GM19240 (cell line): ENCODE data around the gene LDB2.

Experiments
- DNase-seq: peaks from one replicate; pipeline ENCODE4 v3.0.0; 2011; ENCODE audit warnings: low spot score; ENCODE audit not compliant: insufficient read length

The LDB2 gene

DNA sequence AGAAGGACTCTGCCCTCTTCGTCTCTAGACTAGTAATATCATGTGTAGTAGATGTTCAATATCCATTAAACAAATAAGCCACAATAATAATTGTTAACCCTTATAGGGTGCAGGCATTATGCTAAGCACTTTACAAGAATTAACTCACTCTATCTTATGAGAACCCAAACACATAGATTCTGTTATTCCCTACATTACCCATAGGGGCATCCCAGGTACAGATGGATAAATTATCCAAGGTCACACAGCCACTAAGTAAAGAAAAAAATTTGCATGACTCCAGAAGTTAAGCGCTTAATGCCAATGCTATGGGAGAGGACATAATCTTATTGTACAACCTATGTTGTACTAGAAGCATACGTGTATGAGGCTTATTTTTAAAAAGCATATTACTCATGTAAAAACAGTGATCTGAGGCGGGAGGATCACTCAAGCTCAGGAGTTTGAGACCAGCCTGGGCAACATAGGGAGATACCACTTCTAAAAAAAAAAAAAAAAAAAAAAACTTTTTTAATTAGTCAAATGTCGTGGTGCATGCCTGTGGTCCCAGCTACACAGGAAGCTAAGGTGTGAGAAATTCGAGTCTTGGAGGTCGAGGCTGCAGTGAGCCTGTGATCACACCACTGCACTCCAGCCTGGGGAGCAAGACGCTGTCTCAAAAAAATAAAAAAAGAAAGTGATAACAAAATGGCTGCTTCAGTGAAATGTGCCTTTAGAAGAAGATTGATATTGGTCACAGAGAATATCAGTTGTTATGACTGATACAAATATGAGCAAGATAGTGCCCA, 13.6 kb downstream of the LDB2 start:
- DNase-seq = no peak

- DNase-seq = no peak
Measured at GRCh38 chr4:16883806-16884205, 14.6 kb downstream of the LDB2 start.

- no peak for DNase-seq
Measured at GRCh38 chr4:16881151-16881884, 17.1 kb downstream of the LDB2 start.

DNA sequence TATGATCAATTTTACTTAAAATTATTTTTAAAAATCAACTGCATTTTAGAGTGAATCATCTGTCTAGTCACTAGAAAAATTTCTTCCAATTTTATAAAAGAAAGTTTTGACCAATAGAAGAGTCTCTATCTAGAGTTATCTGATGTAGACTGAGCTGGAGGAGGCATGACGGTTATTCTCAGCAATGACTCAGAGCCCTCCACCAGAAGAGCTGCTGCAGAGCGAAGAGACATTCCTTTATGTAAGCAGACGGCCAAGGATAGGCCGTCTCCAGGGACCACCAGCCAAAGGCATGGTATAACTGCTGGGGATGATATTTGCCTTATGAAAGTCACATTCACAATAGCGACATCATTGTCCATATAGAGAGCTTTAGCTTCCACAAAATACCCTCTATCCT, 23.0 kb downstream of the LDB2 start:
- no peak for DNase-seq

DNA sequence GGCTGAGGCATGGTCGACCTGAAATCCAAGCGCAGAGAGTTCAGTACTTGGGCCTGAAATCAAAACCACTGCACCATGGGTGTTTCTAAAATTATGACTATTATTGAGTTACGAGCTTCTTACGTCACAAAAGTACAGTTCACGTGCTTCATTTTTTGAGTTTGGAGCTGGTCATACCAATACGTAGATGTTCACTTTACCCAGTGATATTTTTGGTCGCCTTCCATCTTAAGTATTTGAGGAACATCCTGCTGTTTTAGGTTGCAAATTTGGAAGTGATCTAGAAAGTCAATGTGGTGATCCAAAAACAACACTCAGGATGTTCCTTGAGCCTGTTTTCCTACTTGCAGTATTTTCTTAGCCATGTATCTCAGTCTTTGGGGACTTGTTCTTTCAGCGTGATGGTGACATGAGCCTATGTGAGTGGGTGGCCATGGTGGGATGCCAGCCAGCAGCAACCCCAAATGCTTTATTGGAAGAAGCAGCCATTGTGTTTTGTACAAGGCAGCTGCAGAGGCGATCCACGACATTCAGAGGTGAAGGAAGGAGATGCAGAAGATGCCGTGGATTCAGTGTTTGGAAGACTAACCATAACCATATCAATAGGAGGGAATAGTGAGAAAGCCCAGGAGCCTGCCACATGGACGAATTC, 28.7 kb downstream of the LDB2 start:
- no peak for DNase-seq

DNA sequence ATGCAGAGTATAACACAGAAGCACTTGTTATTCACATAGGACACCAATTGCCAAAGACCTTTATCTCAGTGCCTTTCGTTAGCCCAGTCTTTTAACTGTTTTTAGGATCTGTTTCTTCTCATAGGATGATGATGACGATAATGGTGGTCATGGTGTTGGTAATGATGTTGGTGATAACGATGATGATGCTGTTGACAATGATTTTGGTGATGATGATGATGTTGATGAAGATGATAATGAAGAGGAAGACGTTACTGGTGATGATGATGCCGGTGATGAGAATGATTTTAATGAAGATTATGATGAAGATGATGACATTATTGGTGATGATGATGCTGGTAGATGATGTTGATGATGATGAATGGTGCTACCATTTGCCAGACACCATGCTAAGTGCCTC, 29.8 kb downstream of the LDB2 start:
- DNase-seq = no peak

DNA sequence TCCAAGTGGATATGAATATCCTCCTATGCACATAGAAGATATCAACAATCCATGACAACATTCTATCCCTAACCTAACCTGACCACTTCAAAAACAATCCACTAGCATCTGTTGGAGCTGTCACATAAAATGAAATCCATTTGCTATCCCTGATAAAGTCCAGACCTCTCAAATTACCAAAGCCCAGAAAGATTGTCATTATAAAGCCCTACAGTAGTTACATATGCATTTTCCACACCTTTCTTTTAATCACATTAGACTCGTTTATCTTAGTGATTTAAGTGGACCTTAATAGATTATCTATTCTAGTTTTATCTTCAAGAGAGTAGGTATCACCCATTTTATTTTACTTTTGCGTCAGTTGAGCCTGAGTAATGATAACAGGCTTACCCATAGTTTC, 30.6 kb downstream of the LDB2 start:
- no peak for DNase-seq

DNA sequence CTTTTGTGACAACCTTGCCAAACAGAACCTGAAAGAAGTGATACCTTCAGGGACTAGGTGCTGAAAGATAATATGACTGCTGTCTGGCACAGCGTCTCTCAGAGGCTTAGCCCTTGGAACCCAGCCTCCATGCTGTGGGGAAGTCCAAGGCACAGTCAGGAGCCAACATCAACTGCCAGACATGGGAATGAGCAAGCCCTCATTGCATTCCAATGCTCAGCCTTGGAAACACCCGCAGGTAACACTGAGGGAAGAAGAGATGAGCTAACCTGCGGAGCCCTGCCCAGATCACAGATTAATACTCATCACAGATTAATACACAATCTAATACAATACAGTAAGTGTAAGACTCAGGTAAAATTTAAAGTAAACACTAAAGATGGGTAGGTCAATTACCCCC, 31.5 kb downstream of the LDB2 start:
- no peak for DNase-seq

- DNase-seq = no peak
Measured at GRCh38 chr4:16865897-16866283, 32.6 kb downstream of the LDB2 start.

GRCh38 chr4:16865209-16865896, 33.1 kb downstream of the LDB2 start:
- no peak for DNase-seq

GRCh38 chr4:16864199-16864598, 34.2 kb downstream of the LDB2 start:
- no peak for DNase-seq

DNA sequence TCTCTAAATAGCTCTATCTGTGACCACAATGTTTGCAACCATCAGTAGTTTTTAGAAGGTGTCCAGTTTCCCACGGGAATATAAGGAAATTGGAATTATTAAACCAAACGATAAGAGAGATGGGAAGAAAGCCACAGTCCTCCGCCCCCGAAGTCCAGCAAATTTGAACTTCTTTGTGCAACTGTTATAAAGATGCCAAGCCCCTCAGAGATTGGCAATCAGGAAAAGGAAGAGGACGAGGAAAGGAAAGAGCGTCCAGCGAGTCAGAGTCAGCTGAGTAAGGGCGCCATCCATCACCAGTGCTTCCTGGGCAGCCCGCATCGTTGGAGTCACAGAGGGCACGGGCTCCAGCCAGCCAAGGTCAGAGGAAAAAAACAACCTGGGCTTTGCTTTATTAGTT, 35.7 kb downstream of the LDB2 start:
- DNase-seq = no peak

DNA sequence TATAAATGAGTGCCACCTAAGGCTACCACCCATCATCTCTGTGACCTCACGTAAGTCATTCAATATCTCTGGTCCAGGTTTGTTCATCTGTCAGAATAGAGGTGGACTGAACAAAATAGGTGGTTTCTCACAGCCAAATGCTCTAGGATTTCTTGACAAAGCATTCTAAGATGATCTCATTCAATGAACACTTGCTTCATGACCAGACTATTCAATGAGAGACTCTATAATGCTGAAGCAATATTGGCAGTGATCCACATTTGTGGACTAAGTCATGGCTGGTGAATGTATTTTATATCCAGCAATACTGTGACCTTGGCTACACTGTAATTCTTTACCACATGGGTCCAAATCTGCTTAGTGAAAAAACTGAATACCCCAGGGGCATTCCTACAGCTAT, 37.9 kb downstream of the LDB2 start:
- no peak for DNase-seq

- no peak for DNase-seq
Measured at GRCh38 chr4:16859031-16859430, 39.4 kb downstream of the LDB2 start.

DNA sequence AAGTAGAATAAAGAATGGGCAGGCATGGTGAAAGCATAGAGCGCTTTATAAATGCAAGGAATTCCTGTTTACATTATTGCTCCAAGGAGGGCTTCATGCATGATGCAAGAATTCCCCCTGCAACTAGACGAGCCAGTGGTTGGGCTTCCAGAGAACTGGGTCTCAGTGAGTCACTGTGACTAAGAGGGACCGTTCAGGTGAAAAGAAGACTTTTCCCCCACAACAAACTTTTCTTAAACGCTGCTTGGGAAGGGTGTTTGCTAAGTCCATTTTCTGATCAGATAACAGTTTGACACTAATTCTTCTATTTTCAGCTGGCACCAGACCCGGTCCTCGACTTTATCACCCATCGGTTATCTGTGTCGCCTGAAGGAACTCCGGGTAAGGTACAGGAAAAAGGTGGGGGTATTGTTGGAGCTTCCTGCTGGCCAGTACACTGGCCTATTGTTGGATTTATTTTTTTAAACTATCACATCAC, 40.1 kb downstream of the LDB2 start:
- no peak for DNase-seq

DNA sequence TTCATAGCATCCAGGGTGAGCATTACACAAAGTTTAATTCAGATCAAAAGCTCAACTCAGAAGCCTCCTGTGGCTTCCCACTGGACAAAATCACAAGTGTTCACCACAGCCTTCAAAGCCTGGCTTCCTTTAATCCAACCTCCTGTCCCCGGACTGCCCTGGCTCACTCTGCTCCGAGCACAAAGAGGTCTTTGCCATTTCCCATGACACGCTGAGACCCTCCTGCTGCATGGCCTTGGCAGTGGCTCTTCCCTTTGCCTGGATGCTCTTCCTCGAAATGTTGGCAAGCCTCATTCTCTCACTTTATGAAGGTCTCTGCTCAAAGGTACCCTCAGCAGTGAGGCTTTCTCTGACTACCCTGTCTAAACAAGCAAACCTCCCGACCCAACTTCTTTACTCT, 41.0 kb downstream of the LDB2 start:
- no peak for DNase-seq

- no peak for DNase-seq
Measured at GRCh38 chr4:16853640-16854039, 44.8 kb downstream of the LDB2 start.

- no peak for DNase-seq
Measured at GRCh38 chr4:16852644-16853043, 45.8 kb downstream of the LDB2 start.

DNA sequence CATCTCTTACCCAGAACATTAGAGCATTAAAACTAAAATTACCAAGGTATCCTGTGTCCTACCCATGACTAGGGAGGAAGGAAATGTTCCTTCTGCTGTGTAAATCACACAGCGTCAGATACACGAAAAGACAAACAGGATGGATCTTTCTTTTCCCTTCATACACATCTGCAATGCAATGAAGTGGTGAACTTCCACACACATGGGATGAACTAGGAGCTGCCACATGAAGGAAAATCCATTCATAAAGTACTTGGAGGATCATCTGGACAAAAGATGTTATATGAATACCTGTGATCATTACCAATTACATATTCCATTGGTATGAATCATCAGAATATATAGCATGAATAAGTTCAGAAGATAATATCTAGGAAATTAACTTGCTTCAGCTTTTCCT, 46.2 kb downstream of the LDB2 start:
- DNase-seq = no peak

- DNase-seq = no peak
Measured at GRCh38 chr4:16846540-16847117, 51.8 kb downstream of the LDB2 start.

DNA sequence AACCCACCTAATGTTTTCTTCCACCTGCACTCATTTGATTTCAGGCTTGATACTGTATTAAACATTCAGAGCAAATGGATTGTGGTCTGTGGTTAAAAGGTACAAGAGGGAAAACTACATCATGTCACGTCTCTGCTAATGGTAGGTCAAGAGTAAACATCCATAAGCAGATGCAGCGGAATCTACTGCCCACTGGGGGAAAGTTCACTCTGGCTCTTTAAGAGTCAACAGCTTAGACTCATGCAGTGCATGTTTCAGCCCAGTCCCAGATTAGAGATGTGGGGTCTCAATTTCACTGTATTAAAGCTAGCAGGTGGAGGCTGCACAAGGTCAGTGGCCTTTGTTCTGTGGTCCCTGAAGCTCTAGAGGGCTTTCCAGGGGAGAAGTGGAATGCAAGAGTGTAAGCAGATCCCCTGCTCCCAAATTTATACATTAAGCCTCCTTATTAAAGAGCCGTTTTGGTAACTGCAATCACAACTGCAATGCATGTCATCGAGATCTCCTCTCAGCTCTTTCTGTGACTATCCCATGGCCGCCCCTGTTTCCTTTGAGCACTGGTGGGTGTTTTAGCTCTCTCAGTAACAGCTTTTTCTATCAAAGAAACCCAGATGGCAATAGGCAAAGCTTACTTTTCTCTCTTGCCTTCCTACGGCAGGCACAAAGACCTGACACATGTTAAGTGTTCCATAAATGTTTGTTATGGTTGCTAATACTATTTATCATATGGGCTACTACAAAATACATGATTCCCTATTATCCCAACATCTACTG, 53.4 kb downstream of the LDB2 start:
- DNase-seq = no peak
